K562 (cell line): ENCODE data around the gene TTN. TPM values are rescaled to one million over a fixed set of nuclear protein-coding genes. Genes with fewer than 3 reads are reported as not detected.

Experiments
- EGR1 ChIP-seq: fragments of 450-650 bp; conservative IDR thresholded peaks from 2 replicates; pipeline ENCODE4 v1.6.1; 2017; ENCODE audit warnings: mild to moderate bottlenecking
- NFRKB ChIP-seq: fragments of 450-650 bp; IDR thresholded peaks from 2 replicates; pipeline ENCODE4 v1.6.1; 2016; ENCODE audit warnings: low read depth
- NR1H2 ChIP-seq: sonication (generic); formaldehyde crosslinking; IDR thresholded peaks from 2 replicates; pipeline ENCODE4 v1.4.0; 2020; ENCODE audit warnings: mild to moderate bottlenecking, missing genetic modification reagents
- RERE ChIP-seq: sonication (generic); formaldehyde crosslinking; IDR thresholded peaks from 2 replicates; pipeline ENCODE4 v1.8.0; 2023; ENCODE audit warnings: missing genetic modification reagents, mild to moderate bottlenecking, borderline replicate concordance
- SIX5 ChIP-seq, 2 experiments: IDR thresholded peaks; 2 replicates each; pipeline ENCODE4 v1.6.1; 2011; ENCODE audit warnings: low read length in 2 of 2, borderline replicate concordance in 1 of 2, low read depth in 1 of 2, mild to moderate bottlenecking in 1 of 2, moderate library complexity in 1 of 2; ENCODE audit not compliant: insufficient read depth in 1 of 2
- SREBF1 ChIP-seq: fragments of 150-350 bp; IDR thresholded peaks from 2 replicates; pipeline ENCODE4 v1.6.1; 2014; ENCODE audit warnings: antibody characterized with exemption, low read depth, low read length, borderline replicate concordance
- polyA plus RNA-seq, 8 experiments: library from polyadenylated mRNA; depleted of rRNA in 4 of 8; stranded (reverse) in 5 of 8; unstranded in 3 of 8; fragments of >200 nt; fragmentation: Nextera tagmentation in 2 of 8; fragmentation: Illumina TruSeq in 1 of 8; extraction: Ambion mirVana in 2 of 8; extraction: Trizol in 1 of 8; gene quantifications; 2 replicates each; pipeline versions ENCODE4 v1.2.1 to v1.2.3, GENCODE V29; 2011 to 2014; ENCODE audit warnings: inconsistent platforms in 1 of 8, missing spikeins in 1 of 8
- total RNA-seq, 7 experiments: library from RNA; depleted of rRNA in 6 of 7; stranded (reverse); fragments of >200 nt in 6 of 7; fragmentation: Illumina TruSeq in 2 of 7; extraction: Trizol in 2 of 7; gene quantifications; 2 replicates each; pipeline versions ENCODE4 v1.2.1 to v1.2.3, GENCODE V29; 2011 to 2021; ENCODE audit warnings: low replicate concordance in 1 of 7
- TF ChIP-seq, protein P1 (sequence below): fragments of 450-650 bp; IDR thresholded peaks from 2 replicates; pipeline ENCODE4 v1.6.1; 2016; ENCODE audit warnings: missing biosample characterization, missing genetic modification characterization

The TTN gene
- total and polyA plus RNA-seq, 9 of the 15 experiments (the other 6 are each of a cell fraction or from before 2014, with no cell fraction given) = under 0.01 to 0.20 (median 0.04) TPM; not detected in 1

DNA sequence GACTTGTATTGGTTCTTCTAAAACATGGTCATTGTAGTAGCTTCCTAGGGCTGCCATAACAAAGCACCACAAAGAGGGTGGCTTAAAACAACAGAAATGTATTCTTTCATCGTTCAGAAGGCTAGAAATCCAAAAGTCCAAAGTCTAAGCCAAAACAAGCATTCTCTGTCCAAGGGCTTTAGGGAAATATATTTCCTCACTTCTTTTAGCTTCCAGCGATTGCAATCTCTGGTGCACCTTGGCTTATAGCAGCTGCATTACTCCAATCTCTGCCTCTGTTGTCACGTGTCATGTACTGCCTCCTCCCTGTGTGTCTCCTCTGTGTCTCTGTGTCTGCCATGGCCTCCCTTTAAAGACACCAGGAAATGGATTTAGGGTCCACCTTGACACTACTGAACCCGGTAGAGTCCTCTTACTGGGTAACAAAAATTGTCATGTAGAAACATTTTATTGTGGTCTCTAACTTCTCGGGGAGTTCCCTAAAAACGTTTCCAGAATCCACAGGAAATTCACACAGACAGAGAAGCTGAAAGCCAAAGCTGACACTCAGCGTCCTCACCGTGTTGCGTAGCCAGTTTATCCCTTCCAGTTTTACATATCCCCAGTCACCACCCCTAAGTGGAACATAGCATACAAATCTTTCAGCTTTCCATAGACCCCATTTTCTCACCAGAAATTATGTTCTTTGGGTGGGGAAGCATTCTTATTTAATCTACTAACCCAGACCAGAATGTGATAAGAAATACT, 20.7 kb upstream of the TTN start (continued):
- no peak for TF ChIP-seq SREBF1
- TF ChIP-seq SIX5 (IDR thresholded peaks at IDR 0.05; ENCODE audit: borderline replicate concordance in 1 of 2, insufficient read depth in 1 of 2, low read depth in 1 of 2, low read length in 2 of 2) = no peak
- no peak for TF ChIP-seq NFRKB
- no peak for TF ChIP-seq NR1H2 (CRISPR knock-in tag)
- TF ChIP-seq, protein P1, sequence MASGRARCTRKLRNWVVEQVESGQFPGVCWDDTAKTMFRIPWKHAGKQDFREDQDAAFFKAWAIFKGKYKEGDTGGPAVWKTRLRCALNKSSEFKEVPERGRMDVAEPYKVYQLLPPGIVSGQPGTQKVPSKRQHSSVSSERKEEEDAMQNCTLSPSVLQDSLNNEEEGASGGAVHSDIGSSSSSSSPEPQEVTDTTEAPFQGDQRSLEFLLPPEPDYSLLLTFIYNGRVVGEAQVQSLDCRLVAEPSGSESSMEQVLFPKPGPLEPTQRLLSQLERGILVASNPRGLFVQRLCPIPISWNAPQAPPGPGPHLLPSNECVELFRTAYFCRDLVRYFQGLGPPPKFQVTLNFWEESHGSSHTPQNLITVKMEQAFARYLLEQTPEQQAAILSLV (tag) = no peak
- no peak for TF ChIP-seq RERE (CRISPR knock-in tag)
- TF ChIP-seq EGR1 = no peak
